Endodermal cell (in vitro differentiated cells): Measurements from ENCODE around the gene FNBP1. TPM values are rescaled to one million over a fixed set of nuclear protein-coding genes. Genes with fewer than 3 reads are reported as not detected.
"Not testable (repeated sequence)": the region's sequence is repeated elsewhere in the genome, so short reads cannot be mapped to it uniquely, and the experiment has no call there.

Experiments
- DNase-seq: peaks from one replicate; pipeline ENCODE4 v3.0.0-alpha.2; 2017
- H3K27ac ChIP-seq: 2 replicates; pipeline ENCODE4 v1.5.1; 2013; ENCODE audit warnings: mild to moderate bottlenecking, low read depth, low read length, moderate library complexity
- H3K27me3 ChIP-seq: 2 replicates; pipeline ENCODE4 v1.6.1; 2013; ENCODE audit warnings: mild to moderate bottlenecking, low read length, moderate library complexity; ENCODE audit not compliant: insufficient read depth, control insufficient read depth, poor library complexity, severe bottlenecking
- H3K36me3 ChIP-seq: 2 replicates; pipeline ENCODE4 v1.7.0; 2013; ENCODE audit warnings: mild to moderate bottlenecking, low read length, moderate library complexity; ENCODE audit not compliant: control insufficient read depth, insufficient read depth
- H3K4me1 ChIP-seq: one replicate; pipeline ENCODE4 v1.7.0; 2013; ENCODE audit warnings: low read length; ENCODE audit not compliant: control insufficient read depth, insufficient read depth
- H3K4me3 ChIP-seq: 2 replicates; pipeline ENCODE4 v1.5.1; 2013; ENCODE audit warnings: mild to moderate bottlenecking, low read length, moderate library complexity
- H3K9ac ChIP-seq: 2 replicates; pipeline ENCODE4 v1.6.1; 2013; ENCODE audit warnings: mild to moderate bottlenecking, low read length, moderate library complexity; ENCODE audit not compliant: poor library complexity, severe bottlenecking; ENCODE audit errors: extremely low read depth
- H3K9me3 ChIP-seq: 2 replicates; pipeline ENCODE4 v1.6.1; 2013; ENCODE audit warnings: mild to moderate bottlenecking, low read length, moderate library complexity; ENCODE audit not compliant: control insufficient read depth
- H3K27ac Mint-ChIP-seq: 2 replicates; pipeline ENCODE4 v1.8.0; 2020; ENCODE audit warnings: mixed read lengths
- H3K27me3 Mint-ChIP-seq: 2 replicates; pipeline ENCODE4 v1.8.0; 2021; ENCODE audit warnings: mild to moderate bottlenecking, mixed read lengths; ENCODE audit not compliant: insufficient read depth
- H3K36me3 Mint-ChIP-seq: 2 replicates; pipeline ENCODE4 v1.8.0; 2020; ENCODE audit warnings: low read depth, mixed read lengths
- H3K4me1 Mint-ChIP-seq: 2 replicates; pipeline ENCODE4 v1.8.0; 2020; ENCODE audit warnings: mixed read lengths
- H3K4me3 Mint-ChIP-seq: 2 replicates; pipeline ENCODE4 v1.8.0; 2020; ENCODE audit warnings: mild to moderate bottlenecking, moderate library complexity, mixed read lengths
- H3K9me3 Mint-ChIP-seq: 2 replicates; pipeline ENCODE4 v1.8.0; 2020; ENCODE audit warnings: mild to moderate bottlenecking, mixed read lengths
- WGBS, 2 experiments: methylation state at CpG; one replicate each; pipeline versions ENCODE4 v1.1.5 to v1.1.7; 2013; ENCODE audit warnings: missing lambda C conversion rate in 2 of 2, mixed read lengths in 1 of 2; ENCODE audit not compliant: insufficient coverage in 1 of 2, insufficient read length in 1 of 2; 5-methylcytosine and 5-hydroxymethylcytosine counted together
- total RNA-seq, 2 donors: library from RNA; stranded (reverse); fragmentation: NEBNext Ultra II Directional in 1 of 2; extraction: Animal tissue kit (Norgen Biotek cat#: 25700) in 1 of 2; gene quantifications; 2 replicates in 1 of 2; 3 replicates in 1 of 2; pipeline ENCODE4 v1.2.1, GENCODE V29; 2021
- TF ChIP-seq, protein P1 (sequence below): fragments of 200-600 bp; sonication (generic); conservative IDR thresholded peaks from 2 replicates; pipeline ENCODE4 v1.5.0; 2021; ENCODE audit warnings: antibody characterized with exemption, mild to moderate bottlenecking

Gene FNBP1
- total RNA-seq, 2 donors from 2014 or later, result 41.4 to 43.3 TPM

- H3K4me1 Mint-ChIP-seq, result peaks cover 6% of the 10 kb centered on the region
- no peak overlapping the region for H3K4me3 ChIP-seq
- H3K9ac ChIP-seq, result no peak overlapping the region
- no peaks in the 10 kb centered on the region for H3K4me1 ChIP-seq
- H3K27me3 Mint-ChIP-seq, result no peaks in the 10 kb centered on the region
- H3K36me3 ChIP-seq, result no peaks in the 10 kb centered on the region
- peaks cover 16% of the 10 kb centered on the region for H3K36me3 Mint-ChIP-seq
- H3K9me3 ChIP-seq, result no peaks in the 10 kb centered on the region
- H3K9me3 Mint-ChIP-seq, result no peaks in the 10 kb centered on the region
- H3K27me3 ChIP-seq, result no peaks in the 10 kb centered on the region
- DNase-seq, result no peak
- TF ChIP-seq, protein P1, sequence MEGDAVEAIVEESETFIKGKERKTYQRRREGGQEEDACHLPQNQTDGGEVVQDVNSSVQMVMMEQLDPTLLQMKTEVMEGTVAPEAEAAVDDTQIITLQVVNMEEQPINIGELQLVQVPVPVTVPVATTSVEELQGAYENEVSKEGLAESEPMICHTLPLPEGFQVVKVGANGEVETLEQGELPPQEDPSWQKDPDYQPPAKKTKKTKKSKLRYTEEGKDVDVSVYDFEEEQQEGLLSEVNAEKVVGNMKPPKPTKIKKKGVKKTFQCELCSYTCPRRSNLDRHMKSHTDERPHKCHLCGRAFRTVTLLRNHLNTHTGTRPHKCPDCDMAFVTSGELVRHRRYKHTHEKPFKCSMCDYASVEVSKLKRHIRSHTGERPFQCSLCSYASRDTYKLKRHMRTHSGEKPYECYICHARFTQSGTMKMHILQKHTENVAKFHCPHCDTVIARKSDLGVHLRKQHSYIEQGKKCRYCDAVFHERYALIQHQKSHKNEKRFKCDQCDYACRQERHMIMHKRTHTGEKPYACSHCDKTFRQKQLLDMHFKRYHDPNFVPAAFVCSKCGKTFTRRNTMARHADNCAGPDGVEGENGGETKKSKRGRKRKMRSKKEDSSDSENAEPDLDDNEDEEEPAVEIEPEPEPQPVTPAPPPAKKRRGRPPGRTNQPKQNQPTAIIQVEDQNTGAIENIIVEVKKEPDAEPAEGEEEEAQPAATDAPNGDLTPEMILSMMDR, result no peak
- WGBS, 2 experiments, result 95 to 98% methylated on average over 5 of the region's 5 CpGs
- H3K27ac ChIP-seq, result no peak overlapping the region
- no peak overlapping the region for H3K27ac Mint-ChIP-seq
- no peak overlapping the region for H3K4me3 Mint-ChIP-seq
Observed at GRCh38 chr9:129999141-129999510, 43.9 kb downstream of the FNBP1 start.

- H3K27me3 ChIP-seq, result no peaks in the 10 kb centered on the region
- H3K4me1 Mint-ChIP-seq, result peaks cover 6% of the 10 kb centered on the region
- no peaks in the 10 kb centered on the region for H3K9me3 ChIP-seq
- H3K4me3 ChIP-seq, result no peak overlapping the region
- H3K36me3 Mint-ChIP-seq, result peaks cover 19% of the 10 kb centered on the region
- no peaks in the 10 kb centered on the region for H3K36me3 ChIP-seq
- WGBS, 2 experiments, result 85 to 92% methylated on average over 3 to 5 of the region's 5 CpGs
- no peak overlapping the region for H3K27ac Mint-ChIP-seq
- no peaks in the 10 kb centered on the region for H3K4me1 ChIP-seq
- no peak overlapping the region for H3K4me3 Mint-ChIP-seq
- H3K9me3 Mint-ChIP-seq, result no peaks in the 10 kb centered on the region
- DNase-seq, result no peak
- no peak overlapping the region for H3K9ac ChIP-seq
- no peaks in the 10 kb centered on the region for H3K27me3 Mint-ChIP-seq
- TF ChIP-seq, protein P1, result no peak
- no peak overlapping the region for H3K27ac ChIP-seq
Observed at GRCh38 chr9:129998491-129999140, 44.4 kb downstream of the FNBP1 start.

GRCh38 chr9:129997706-129998105, 45.3 kb downstream of the FNBP1 start:
- not testable (repeated sequence) for H3K9me3 Mint-ChIP-seq, H3K4me3 ChIP-seq, DNase-seq, H3K9me3 ChIP-seq, H3K9ac ChIP-seq, H3K4me3 Mint-ChIP-seq, H3K27ac ChIP-seq, H3K27me3 ChIP-seq, H3K4me1 Mint-ChIP-seq, H3K36me3 ChIP-seq, H3K27ac Mint-ChIP-seq, H3K4me1 ChIP-seq, H3K27me3 Mint-ChIP-seq
- WGBS, 2 experiments, result 94% methylated on average over 3 of the region's 3 CpGs
- peaks cover 20% of the 10 kb centered on the region for H3K36me3 Mint-ChIP-seq
